Measurements from ENCODE around the gene TACC2.
"Not testable (repeated sequence)": the region's sequence is repeated elsewhere in the genome, so short reads cannot be mapped to it uniquely, and the experiment has no call there.

TACC2 gene

GRCh38 chr10:122057841-122058413 lies 69.0 kb downstream of the TACC2 start:
- no peak for DNase-seq (ENCODE audit: low spot score)

GRCh38 chr10:122060250-122060649 lies 71.3 kb downstream of the TACC2 start:
- DNase-seq (ENCODE audit: low spot score), result no peak

GRCh38 chr10:122062831-122063674 lies 74.1 kb downstream of the TACC2 start:
- DNase-seq (ENCODE audit: low spot score), result peak; percentile 11

- not testable (repeated sequence) for DNase-seq (ENCODE audit: low spot score)
These were observed 77.5 kb downstream of the TACC2 start for GRCh38 chr10:122066337-122066939.

GRCh38 chr10:122068844-122069243 lies 79.9 kb downstream of the TACC2 start:
- DNase-seq (ENCODE audit: low spot score), result no peak

- DNase-seq (ENCODE audit: low spot score), result no peak
These were observed 83.5 kb downstream of the TACC2 start for GRCh38 chr10:122072491-122072890.

GRCh38 chr10:122073508-122073907 lies 84.5 kb downstream of the TACC2 start:
- no peak for DNase-seq (ENCODE audit: low spot score)

GRCh38 chr10:122075171-122075570 lies 86.2 kb downstream of the TACC2 start:
- DNase-seq (ENCODE audit: low spot score), result no peak

- not testable (repeated sequence) for DNase-seq (ENCODE audit: low spot score)
These were observed 86.9 kb downstream of the TACC2 start for GRCh38 chr10:122075876-122076275.

- DNase-seq (ENCODE audit: low spot score), result no peak
These were observed 88.4 kb downstream of the TACC2 start for GRCh38 chr10:122077311-122077875.

- no peak for DNase-seq (ENCODE audit: low spot score)
These were observed 89.4 kb downstream of the TACC2 start for GRCh38 chr10:122078326-122078725.

GRCh38 chr10:122078965-122079795 lies 90.2 kb downstream of the TACC2 start:
- DNase-seq (ENCODE audit: low spot score), result no peak

GRCh38 chr10:122082616-122083477 lies 93.9 kb downstream of the TACC2 start:
- no peak for DNase-seq (ENCODE audit: low spot score)

- no peak for DNase-seq (ENCODE audit: low spot score)
These were observed 94.6 kb downstream of the TACC2 start for GRCh38 chr10:122083478-122084025.

- DNase-seq (ENCODE audit: low spot score), result no peak
These were observed 95.5 kb downstream of the TACC2 start for GRCh38 chr10:122084286-122085041.

- DNase-seq (ENCODE audit: low spot score), result no peak
These were observed 96.5 kb downstream of the TACC2 start for GRCh38 chr10:122085423-122085911.

GRCh38 chr10:122086416-122087240 lies 97.7 kb downstream of the TACC2 start:
- DNase-seq (ENCODE audit: low spot score), result no peak

GRCh38 chr10:122087436-122087835 lies 98.5 kb downstream of the TACC2 start:
- DNase-seq (ENCODE audit: low spot score), result no peak
